ENCODE results near the gene FITM1.

FITM1 gene

GRCh38 chr14:24160499-24160849 lies 30.0 kb downstream of the FITM1 start:
- CTCF ChIA-PET: interaction anchor here (0.6 to 2.0 kb wide), 12 partner anchors 9 to 102 kb away, joined by 3 to 10 read pairs (median 4); partner anchors contain the start of genes PSME1, PSME2 and RNF31
- TF ChIP-seq CTCF (conservative IDR thresholded peaks at IDR 0.05; ENCODE audit: low read depth): no peak
- POLR2A ChIA-PET (ENCODE audit: low non-redundant PET): interaction anchor here (1.2 to 1.3 kb wide), 2 partner anchors 11 to 46 kb away, joined by 4 read pairs; partner anchors contain the start of gene DCAF11
- peak overlapping the region; percentile 90 for H3K27ac ChIP-seq
- DNase-seq (ENCODE audit: low spot score): no peak

GRCh38 chr14:24160850-24161804 lies 30.7 kb downstream of the FITM1 start, which contains the start of gene IRF9:
Gene IRF9, plus strand, starts transcription at chr14:24161265. Its CDS starts 880 bp downstream, at chr14:24162145.
- TF ChIP-seq CTCF (conservative IDR thresholded peaks at IDR 0.05; ENCODE audit: low read depth): peak; percentile 95
- H3K27ac ChIP-seq: peak within 1 kb of the TSS; percentile 90
- ChIA-PET POLR2A (ENCODE audit: low non-redundant PET) (interaction anchor here (0.5 to 1.3 kb wide), 5 partner anchors 11 to 917 kb away, joined by 3 to 4 read pairs (median 4); partner anchors contain the start of genes DCAF11 and PSME2), CTCF (interaction anchor here (0.7 to 2.0 kb wide), 14 partner anchors 9 to 103 kb away, joined by 3 to 10 read pairs (median 4); partner anchors contain the start of genes PSME1, PSME2 and RNF31)
- DNase-seq (ENCODE audit: low spot score): peak; percentile 94

GRCh38 chr14:24162093-24162492 lies 31.6 kb downstream of the FITM1 start:
- TF ChIP-seq CTCF (conservative IDR thresholded peaks at IDR 0.05; ENCODE audit: low read depth): no peak
- peak overlapping the region; percentile 90 for H3K27ac ChIP-seq
- POLR2A ChIA-PET (ENCODE audit: low non-redundant PET): interaction anchor here (0.6 to 1.3 kb wide), 2 partner anchors 22 to 48 kb away, joined by 4 read pairs; partner anchors contain the start of gene DCAF11
- DNase-seq (ENCODE audit: low spot score): no peak
- CTCF ChIA-PET: interaction anchor here (1.3 to 1.9 kb wide), 3 partner anchors 12 to 104 kb away, joined by 4 to 8 read pairs (median 7); partner anchors contain the start of gene PSME1

- DNase-seq (ENCODE audit: low spot score): no peak
- POLR2A ChIA-PET (ENCODE audit: low non-redundant PET): no interaction called here
- CTCF ChIA-PET: no interaction called here
- no peak for TF ChIP-seq CTCF (conservative IDR thresholded peaks at IDR 0.05; ENCODE audit: low read depth)
- peak overlapping the region; percentile 22 for H3K27ac ChIP-seq
These were observed 34.1 kb downstream of the FITM1 start for GRCh38 chr14:24164518-24164991.

GRCh38 chr14:24165785-24166184 lies 35.3 kb downstream of the FITM1 start:
- ChIA-PET POLR2A (ENCODE audit: low non-redundant PET) (no interaction called here), CTCF (interaction anchor here (0.5 kb wide), 1 partner anchor 22 kb away, joined by 3 read pairs; no protein-coding TSS in a partner anchor)
- peak overlapping the region; percentile 22 for H3K27ac ChIP-seq
- TF ChIP-seq CTCF (conservative IDR thresholded peaks at IDR 0.05; ENCODE audit: low read depth): no peak
- DNase-seq (ENCODE audit: low spot score): no peak

GRCh38 chr14:24167469-24168114 lies 37.1 kb downstream of the FITM1 start:
- no peak for TF ChIP-seq CTCF (conservative IDR thresholded peaks at IDR 0.05; ENCODE audit: low read depth)
- peak overlapping the region; percentile 46 for H3K27ac ChIP-seq
- no peak for DNase-seq (ENCODE audit: low spot score)
- POLR2A ChIA-PET (ENCODE audit: low non-redundant PET): no interaction called here
- CTCF ChIA-PET: interaction anchor here (0.6 kb wide), 2 partner anchors 11 to 1087 kb away, joined by 3 to 5 read pairs; no protein-coding TSS in a partner anchor

All from RWPE1 (cell line).